HepG2 (cell line): ENCODE results near the gene PRKAR1B. TPM values are rescaled to one million over a fixed set of nuclear protein-coding genes. Genes with fewer than 3 reads are reported as not detected.

ENCODE experiments used
- FIP1L1 ChIP-seq: fragments of 200-400 bp; formaldehyde crosslinking; IDR thresholded peaks from 2 replicates; pipeline ENCODE4 v1.6.1; 2018; ENCODE audit warnings: low read depth, mild to moderate bottlenecking, low read length, moderate library complexity, borderline replicate concordance; ENCODE audit not compliant: insufficient read depth
- FOXM1 ChIP-seq: sonication (generic); formaldehyde crosslinking; IDR thresholded peaks from 2 replicates; pipeline ENCODE4 v1.5.0; 2020; ENCODE audit warnings: missing genetic modification reagents
- HNF4G ChIP-seq, 2 experiments: sonication (generic) in 1 of 2; formaldehyde crosslinking in 1 of 2; IDR thresholded peaks; 2 replicates each; pipeline versions ENCODE4 v1.4.0 to v1.6.1; 2011 to 2020; ENCODE audit warnings: borderline replicate concordance in 2 of 2, low read depth in 2 of 2, mild to moderate bottlenecking in 2 of 2, low read length in 1 of 2, missing genetic modification reagents in 1 of 2, moderate library complexity in 1 of 2
- HOXA3 ChIP-seq: sonication (generic); formaldehyde crosslinking; IDR thresholded peaks from 2 replicates; pipeline ENCODE4 v1.5.0; 2020; ENCODE audit warnings: missing genetic modification reagents
- MIER2 ChIP-seq: IDR thresholded peaks from 2 replicates; pipeline ENCODE4 v1.6.1; 2016; ENCODE audit warnings: missing biosample characterization, missing genetic modification reagents
- MXD4 ChIP-seq: IDR thresholded peaks from 2 replicates; pipeline ENCODE4 v1.6.1; 2016; ENCODE audit warnings: mild to moderate bottlenecking, missing biosample characterization, missing genetic modification reagents
- MYNN ChIP-seq: sonication (generic); formaldehyde crosslinking; IDR thresholded peaks from 2 replicates; pipeline ENCODE4 v1.4.0; 2020; ENCODE audit warnings: mild to moderate bottlenecking, low read depth, missing genetic modification reagents
- RNF2 ChIP-seq: fragments of 450-650 bp; conservative IDR thresholded peaks from 2 replicates; pipeline ENCODE4 v1.6.1; 2016; ENCODE audit warnings: low read depth
- TAF15 ChIP-seq: fragments of 200-400 bp; formaldehyde crosslinking; IDR thresholded peaks from one replicate; pipeline ENCODE4 v1.6.1; 2018; ENCODE audit warnings: mild to moderate bottlenecking, low read depth, low read length; ENCODE audit not compliant: poor library complexity, severe bottlenecking
- WIZ ChIP-seq: sonication (generic); formaldehyde crosslinking; IDR thresholded peaks from 2 replicates; pipeline ENCODE4 v1.5.1; 2020; ENCODE audit warnings: mild to moderate bottlenecking, missing genetic modification reagents
- ZNF383 ChIP-seq: sonication (generic); formaldehyde crosslinking; IDR thresholded peaks from 2 replicates; pipeline ENCODE4 v1.4.0; 2020; ENCODE audit warnings: missing genetic modification reagents, mild to moderate bottlenecking, borderline replicate concordance
- ZNF430 ChIP-seq: sonication (generic); formaldehyde crosslinking; IDR thresholded peaks from 2 replicates; pipeline ENCODE4 v1.9.0; 2021; ENCODE audit warnings: mild to moderate bottlenecking, missing genetic modification reagents
- ZNF432 ChIP-seq: sonication (generic); formaldehyde crosslinking; IDR thresholded peaks from 2 replicates; pipeline ENCODE4 v1.5.0; 2020; ENCODE audit warnings: missing genetic modification reagents, mild to moderate bottlenecking, borderline replicate concordance
- ZNF446 ChIP-seq: sonication (generic); formaldehyde crosslinking; IDR thresholded peaks from 2 replicates; pipeline ENCODE4 v1.5.0; 2020; ENCODE audit warnings: mild to moderate bottlenecking, missing genetic modification reagents
- ZNF496 ChIP-seq: sonication (generic); formaldehyde crosslinking; IDR thresholded peaks from 2 replicates; pipeline ENCODE4 v1.8.1; 2023; ENCODE audit warnings: mild to moderate bottlenecking, moderate library complexity, missing genetic modification reagents; ENCODE audit not compliant: insufficient replicate concordance
- ZNF746 ChIP-seq: sonication (generic); formaldehyde crosslinking; IDR thresholded peaks from 2 replicates; pipeline ENCODE4 v1.8.0; 2022; ENCODE audit warnings: mild to moderate bottlenecking, missing genetic modification reagents
- ZNF788 ChIP-seq: sonication (generic); formaldehyde crosslinking; IDR thresholded peaks from 2 replicates; pipeline ENCODE4 v1.5.0; 2020; ENCODE audit warnings: mild to moderate bottlenecking, missing genetic modification reagents, borderline replicate concordance
- polyA plus RNA-seq, 8 experiments: library from polyadenylated mRNA; depleted of rRNA in 3 of 8; stranded (reverse) in 7 of 8; unstranded in 1 of 8; fragments of >200 nt; fragmentation: Illumina TruSeq in 4 of 8; extraction: Trizol in 4 of 8; gene quantifications; 2 replicates each; pipeline versions ENCODE4 v1.2.1 to v1.2.3, GENCODE V29; 2011 to 2016; ENCODE audit warnings: low read depth in 4 of 8, missing spikeins in 1 of 8, mixed read lengths in 1 of 8; ENCODE audit not compliant: insufficient read depth in 1 of 8
- total RNA-seq, 5 experiments: library from RNA; depleted of rRNA; stranded (reverse); fragments of >200 nt; fragmentation: Illumina TruSeq; extraction: Trizol; gene quantifications; 2 replicates each; pipeline ENCODE4 v1.2.3, GENCODE V29; 2016; ENCODE audit warnings: low read depth in 1 of 5
- TF ChIP-seq, protein P1 (sequence below): sonication (generic); formaldehyde crosslinking; IDR thresholded peaks from one replicate; pipeline ENCODE4 v1.5.1; 2020; ENCODE audit warnings: mild to moderate bottlenecking, missing genetic modification reagents; ENCODE audit errors: not compliant biosample characterization
- TF ChIP-seq, protein P2 (sequence below): sonication (generic); formaldehyde crosslinking; IDR thresholded peaks from 2 replicates; pipeline ENCODE4 v1.5.1; 2020; ENCODE audit warnings: mild to moderate bottlenecking, missing genetic modification reagents, borderline replicate concordance

Gene PRKAR1B
- total and polyA plus RNA-seq, 2 of the 13 experiments (the other 11 are each of a cell fraction or from before 2014, with no cell fraction given), result 7.9 to 28.2 TPM

DNA sequence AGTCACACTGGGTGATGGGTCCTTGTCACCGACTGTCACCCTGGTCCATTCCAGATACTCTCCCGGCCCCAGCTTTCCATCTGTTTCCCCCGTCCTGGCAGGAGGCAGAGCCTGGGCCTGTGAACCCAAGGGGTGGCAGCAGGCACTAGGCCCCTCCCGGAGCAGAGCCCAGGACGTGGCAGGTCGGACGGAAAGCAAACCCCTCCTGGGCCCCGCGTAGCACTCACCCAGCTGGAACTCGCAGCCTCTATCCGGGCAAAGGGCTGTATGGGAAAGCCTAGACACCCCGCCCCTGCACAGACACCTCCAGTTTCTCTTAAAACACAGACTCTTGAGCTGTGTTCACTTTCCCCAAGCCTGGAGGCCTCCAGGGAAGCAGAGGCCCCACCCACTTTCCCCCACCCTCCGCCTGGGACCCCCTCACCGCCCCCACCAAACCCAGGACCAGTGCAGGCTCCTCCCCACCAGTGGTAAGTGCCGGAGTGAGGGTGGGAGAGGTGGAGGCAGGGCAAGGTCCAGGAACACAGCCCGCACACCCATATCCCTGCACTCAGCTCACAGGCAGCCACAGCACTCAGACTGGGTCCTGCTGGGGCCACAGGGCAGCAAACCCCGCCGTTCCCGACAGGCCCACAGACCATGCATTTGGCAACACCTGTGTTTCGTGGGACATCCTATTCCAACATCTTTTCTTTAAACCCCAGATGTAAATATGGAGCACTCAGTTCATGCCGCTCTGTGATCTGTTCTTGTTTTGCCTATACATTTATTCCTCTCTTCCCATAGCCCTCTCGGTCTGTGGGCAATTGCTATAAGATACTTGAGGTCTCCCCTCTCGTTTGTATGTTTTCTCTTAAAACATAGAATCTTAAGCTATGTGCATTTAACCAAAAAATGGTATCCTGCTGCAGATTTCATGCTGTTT, 109.2 kb downstream of the PRKAR1B start (continued):
- TF ChIP-seq, protein P1, sequence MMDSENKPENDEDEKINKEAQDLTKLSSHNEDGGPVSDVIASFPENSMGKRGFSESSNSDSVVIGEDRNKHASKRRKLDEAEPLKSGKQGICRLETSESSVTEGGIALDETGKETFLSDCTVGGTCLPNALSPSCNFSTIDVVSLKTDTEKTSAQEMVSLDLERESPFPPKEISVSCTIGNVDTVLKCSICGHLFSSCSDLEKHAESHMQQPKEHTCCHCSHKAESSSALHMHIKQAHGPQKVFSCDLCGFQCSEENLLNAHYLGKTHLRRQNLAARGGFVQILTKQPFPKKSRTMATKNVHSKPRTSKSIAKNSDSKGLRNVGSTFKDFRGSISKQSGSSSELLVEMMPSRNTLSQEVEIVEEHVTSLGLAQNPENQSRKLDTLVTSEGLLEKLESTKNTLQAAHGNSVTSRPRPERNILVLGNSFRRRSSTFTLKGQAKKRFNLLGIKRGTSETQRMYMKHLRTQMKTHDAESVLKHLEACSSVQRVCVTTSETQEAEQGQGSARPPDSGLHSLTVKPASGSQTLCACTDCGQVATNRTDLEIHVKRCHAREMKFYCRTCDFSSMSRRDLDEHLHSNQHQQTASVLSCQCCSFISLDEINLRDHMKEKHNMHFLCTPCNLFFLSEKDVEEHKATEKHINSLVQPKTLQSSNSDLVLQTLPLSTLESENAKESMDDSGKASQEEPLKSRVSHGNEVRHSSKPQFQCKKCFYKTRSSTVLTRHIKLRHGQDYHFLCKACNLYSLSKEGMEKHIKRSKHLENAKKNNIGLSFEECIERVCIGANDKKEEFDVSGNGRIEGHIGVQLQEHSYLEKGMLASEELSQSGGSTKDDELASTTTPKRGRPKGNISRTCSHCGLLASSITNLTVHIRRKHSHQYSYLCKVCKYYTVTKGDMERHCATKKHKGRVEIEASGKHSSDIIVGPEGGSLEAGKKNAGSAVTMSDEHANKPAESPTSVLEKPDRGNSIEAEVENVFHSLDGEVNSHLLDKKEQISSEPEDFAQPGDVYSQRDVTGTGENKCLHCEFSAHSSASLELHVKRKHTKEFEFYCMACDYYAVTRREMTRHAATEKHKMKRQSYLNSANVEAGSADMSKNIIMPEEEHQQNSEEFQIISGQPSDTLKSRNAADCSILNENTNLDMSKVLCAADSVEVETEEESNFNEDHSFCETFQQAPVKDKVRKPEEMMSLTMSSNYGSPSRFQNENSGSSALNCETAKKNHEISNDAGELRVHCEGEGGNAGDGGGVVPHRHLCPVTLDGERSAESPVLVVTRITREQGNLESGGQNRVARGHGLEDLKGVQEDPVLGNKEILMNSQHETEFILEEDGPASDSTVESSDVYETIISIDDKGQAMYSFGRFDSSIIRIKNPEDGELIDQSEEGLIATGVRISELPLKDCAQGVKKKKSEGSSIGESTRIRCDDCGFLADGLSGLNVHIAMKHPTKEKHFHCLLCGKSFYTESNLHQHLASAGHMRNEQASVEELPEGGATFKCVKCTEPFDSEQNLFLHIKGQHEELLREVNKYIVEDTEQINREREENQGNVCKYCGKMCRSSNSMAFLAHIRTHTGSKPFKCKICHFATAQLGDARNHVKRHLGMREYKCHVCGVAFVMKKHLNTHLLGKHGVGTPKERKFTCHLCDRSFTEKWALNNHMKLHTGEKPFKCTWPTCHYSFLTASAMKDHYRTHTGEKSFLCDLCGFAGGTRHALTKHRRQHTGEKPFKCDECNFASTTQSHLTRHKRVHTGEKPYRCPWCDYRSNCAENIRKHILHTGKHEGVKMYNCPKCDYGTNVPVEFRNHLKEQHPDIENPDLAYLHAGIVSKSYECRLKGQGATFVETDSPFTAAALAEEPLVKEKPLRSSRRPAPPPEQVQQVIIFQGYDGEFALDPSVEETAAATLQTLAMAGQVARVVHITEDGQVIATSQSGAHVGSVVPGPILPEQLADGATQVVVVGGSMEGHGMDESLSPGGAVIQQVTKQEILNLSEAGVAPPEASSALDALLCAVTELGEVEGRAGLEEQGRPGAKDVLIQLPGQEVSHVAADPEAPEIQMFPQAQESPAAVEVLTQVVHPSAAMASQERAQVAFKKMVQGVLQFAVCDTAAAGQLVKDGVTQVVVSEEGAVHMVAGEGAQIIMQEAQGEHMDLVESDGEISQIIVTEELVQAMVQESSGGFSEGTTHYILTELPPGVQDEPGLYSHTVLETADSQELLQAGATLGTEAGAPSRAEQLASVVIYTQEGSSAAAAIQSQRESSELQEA (CRISPR knock-in tag), result no peak
- TF ChIP-seq HOXA3, result no peak
- no peak; the same call in 1 of the 2 replicates for TF ChIP-seq ZNF788 (CRISPR knock-in tag)
- 0 out of 2 replicates have a peak, but pooled peaks have one; percentile 12 for TF ChIP-seq ZNF446 (CRISPR knock-in tag)
- TF ChIP-seq WIZ (CRISPR knock-in tag), result no peak
- TF ChIP-seq MIER2 (CRISPR knock-in tag), result no peak
- TF ChIP-seq, protein P2, sequence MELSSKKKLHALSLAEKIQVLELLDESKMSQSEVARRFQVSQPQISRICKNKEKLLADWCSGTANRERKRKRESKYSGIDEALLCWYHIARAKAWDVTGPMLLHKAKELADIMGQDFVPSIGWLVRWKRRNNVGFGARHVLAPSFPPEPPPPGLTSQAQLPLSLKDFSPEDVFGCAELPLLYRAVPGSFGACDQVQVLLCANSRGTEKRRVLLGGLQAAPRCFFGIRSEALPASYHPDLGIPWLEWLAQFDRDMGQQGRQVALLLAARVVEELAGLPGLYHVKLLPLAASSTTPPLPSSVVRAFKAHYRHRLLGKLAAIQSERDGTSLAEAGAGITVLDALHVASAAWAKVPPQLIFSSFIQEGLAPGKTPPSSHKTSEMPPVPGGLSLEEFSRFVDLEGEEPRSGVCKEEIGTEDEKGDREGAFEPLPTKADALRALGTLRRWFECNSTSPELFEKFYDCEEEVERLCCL, result no peak
- TF ChIP-seq ZNF383, result 0 out of 2 replicates have a peak, but pooled peaks have one; percentile 73
- no peak for TF ChIP-seq RNF2
- TF ChIP-seq HNF4G (IDR thresholded peaks at IDR 0.05; ENCODE audit: borderline replicate concordance, low read depth, low read length), result peak; percentile 46
- no peak for TF ChIP-seq HNF4G (CRISPR knock-in tag; IDR thresholded peaks at IDR 0.05; ENCODE audit: borderline replicate concordance, low read depth)
- no peak for TF ChIP-seq ZNF432 (CRISPR knock-in tag)
- no peak for TF ChIP-seq MYNN (CRISPR knock-in tag)
- TF ChIP-seq MXD4 (CRISPR knock-in tag), result no peak
- TF ChIP-seq FOXM1 (CRISPR knock-in tag), result no peak
- no peak for TF ChIP-seq TAF15
- TF ChIP-seq ZNF746, result peak; percentile 47; the same call in 1 of the 2 replicates
- TF ChIP-seq ZNF430 (CRISPR knock-in tag), result no peak
- no peak for TF ChIP-seq FIP1L1
- no peak for TF ChIP-seq ZNF496 (CRISPR knock-in tag)
